ENCODE data around the gene LEMD1. TPM values are rescaled to one million over a fixed set of nuclear protein-coding genes. Genes with fewer than 3 reads are reported as not detected.

Gene LEMD1
- total RNA-seq, 2 experiments from 2014 or later = not detected

DNA sequence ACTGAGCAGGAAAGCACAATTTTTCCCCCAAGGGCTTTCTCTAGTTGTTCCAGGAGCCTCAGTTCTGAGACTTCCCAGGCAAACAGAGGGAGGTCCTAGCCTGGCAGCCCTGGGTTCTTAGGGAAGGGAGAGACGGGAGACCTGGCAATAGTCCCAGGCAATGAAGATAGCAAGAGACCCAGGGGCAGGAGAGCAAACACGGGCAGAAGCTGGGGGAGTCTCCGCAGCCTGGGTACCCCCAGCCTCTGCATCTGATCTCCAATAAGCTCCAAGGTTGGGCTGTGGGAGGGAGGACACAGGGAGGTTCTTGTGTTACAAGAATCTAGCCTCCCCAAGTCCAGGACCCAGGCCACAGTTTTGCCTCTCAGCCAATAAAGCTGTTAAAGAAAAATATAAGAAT lies 31.6 kb upstream of the LEMD1 start:
- ChIA-PET CTCF (interaction anchor here (1.2 kb wide), 1 partner anchor 32 kb away, joined by 3 read pairs; no protein-coding TSS in a partner anchor), POLR2A (no interaction called here)
- Mint-ChIP-seq H3K9me3 (no peaks in the 10 kb centered on the region), H3K4me3 (no peak overlapping the region), H3K27me3 (peaks cover 78% of the 10 kb centered on the region), H3K36me3 (ENCODE audit: low read depth) (no peaks in the 10 kb centered on the region), H3K27ac (no peak overlapping the region), H3K4me1 (ENCODE audit: low read depth) (peaks cover 14% of the 10 kb centered on the region)
- intact Hi-C loops (cut with DNase I, micrococcal nuclease) = no loop called here
- TF ChIP-seq, protein P1, sequence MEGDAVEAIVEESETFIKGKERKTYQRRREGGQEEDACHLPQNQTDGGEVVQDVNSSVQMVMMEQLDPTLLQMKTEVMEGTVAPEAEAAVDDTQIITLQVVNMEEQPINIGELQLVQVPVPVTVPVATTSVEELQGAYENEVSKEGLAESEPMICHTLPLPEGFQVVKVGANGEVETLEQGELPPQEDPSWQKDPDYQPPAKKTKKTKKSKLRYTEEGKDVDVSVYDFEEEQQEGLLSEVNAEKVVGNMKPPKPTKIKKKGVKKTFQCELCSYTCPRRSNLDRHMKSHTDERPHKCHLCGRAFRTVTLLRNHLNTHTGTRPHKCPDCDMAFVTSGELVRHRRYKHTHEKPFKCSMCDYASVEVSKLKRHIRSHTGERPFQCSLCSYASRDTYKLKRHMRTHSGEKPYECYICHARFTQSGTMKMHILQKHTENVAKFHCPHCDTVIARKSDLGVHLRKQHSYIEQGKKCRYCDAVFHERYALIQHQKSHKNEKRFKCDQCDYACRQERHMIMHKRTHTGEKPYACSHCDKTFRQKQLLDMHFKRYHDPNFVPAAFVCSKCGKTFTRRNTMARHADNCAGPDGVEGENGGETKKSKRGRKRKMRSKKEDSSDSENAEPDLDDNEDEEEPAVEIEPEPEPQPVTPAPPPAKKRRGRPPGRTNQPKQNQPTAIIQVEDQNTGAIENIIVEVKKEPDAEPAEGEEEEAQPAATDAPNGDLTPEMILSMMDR (IDR thresholded peaks at IDR 0.05) = no peak
- peaks cover 32% of the 10 kb centered on the region for H3K4me1 ChIP-seq (ENCODE audit: insufficient read depth, low read length)
- peaks cover 62 to 79% of the 10 kb centered on the region in 2 experiments for H3K27me3 ChIP-seq (ENCODE audit: control insufficient read depth in 1 of 2, insufficient read depth in 2 of 2, low read length in 2 of 2)
- ATAC-seq (ENCODE audit: poor library complexity) (no peak), DNase-seq (no peak)
- H3K36me3 ChIP-seq (ENCODE audit: insufficient read depth, low read length) = no peaks in the 10 kb centered on the region
- peaks cover 0 to 19% of the 10 kb centered on the region in 2 experiments for H3K9me3 ChIP-seq (ENCODE audit: control insufficient read depth in 1 of 2, insufficient read depth in 1 of 2, low read length in 2 of 2)
- H3K4me3 ChIP-seq (ENCODE audit: low read length) = no peak overlapping the region
- H3K27ac ChIP-seq (ENCODE audit: low read depth in 1 of 2, low read length in 2 of 2) = no peak overlapping the region

DNA sequence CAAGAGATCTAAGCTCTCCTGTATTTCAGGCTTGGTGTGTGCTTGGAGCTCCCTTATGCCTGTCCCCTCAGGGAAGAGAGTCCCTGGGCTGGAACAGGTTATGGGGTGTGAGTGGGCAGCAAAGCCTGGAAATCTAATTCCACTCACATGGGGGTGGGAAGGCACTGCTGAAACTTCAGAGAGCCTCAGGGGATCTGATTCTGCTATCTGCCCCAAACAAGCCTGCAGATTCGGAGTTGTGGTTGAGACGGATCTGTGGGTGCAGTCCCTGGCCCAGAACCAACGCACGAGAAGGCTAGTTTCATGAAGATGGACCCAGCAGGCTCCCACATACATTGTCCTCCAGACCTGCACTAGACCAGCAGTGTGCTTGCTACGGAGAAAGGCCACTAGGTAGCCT lies 31.1 kb upstream of the LEMD1 start:
- TF ChIP-seq, protein P1 (IDR thresholded peaks at IDR 0.05) = no peak
- ATAC-seq (ENCODE audit: poor library complexity) (no peak), DNase-seq (no peak)
- no peaks in the 10 kb centered on the region for H3K36me3 Mint-ChIP-seq (ENCODE audit: low read depth)
- CTCF ChIA-PET = interaction anchor here (1.2 kb wide), 1 partner anchor 33 kb away, joined by 3 read pairs; no protein-coding TSS in a partner anchor
- H3K27me3 Mint-ChIP-seq = peaks cover 73% of the 10 kb centered on the region
- H3K4me1 Mint-ChIP-seq (ENCODE audit: low read depth) = peaks cover 14% of the 10 kb centered on the region
- Histone ChIP-seq H3K27me3 (ENCODE audit: control insufficient read depth in 1 of 2, insufficient read depth in 2 of 2, low read length in 2 of 2) (peaks cover 57 to 74% of the 10 kb centered on the region in 2 experiments), H3K4me3 (ENCODE audit: low read length) (no peak overlapping the region), H3K4me1 (ENCODE audit: insufficient read depth, low read length) (peaks cover 32% of the 10 kb centered on the region), H3K36me3 (ENCODE audit: insufficient read depth, low read length) (no peaks in the 10 kb centered on the region), H3K9me3 (ENCODE audit: control insufficient read depth in 1 of 2, insufficient read depth in 1 of 2, low read length in 2 of 2) (peaks cover 0 to 19% of the 10 kb centered on the region in 2 experiments), H3K27ac (ENCODE audit: low read depth in 1 of 2, low read length in 2 of 2) (no peak overlapping the region)
- H3K4me3 Mint-ChIP-seq = no peak overlapping the region
- POLR2A ChIA-PET = interaction anchor here (0.6 kb wide), 1 partner anchor 140 kb away, joined by 3 read pairs; no protein-coding TSS in a partner anchor
- intact Hi-C loops (cut with DNase I, micrococcal nuclease) = no loop called here
- no peak overlapping the region for H3K27ac Mint-ChIP-seq
- no peaks in the 10 kb centered on the region for H3K9me3 Mint-ChIP-seq

DNA sequence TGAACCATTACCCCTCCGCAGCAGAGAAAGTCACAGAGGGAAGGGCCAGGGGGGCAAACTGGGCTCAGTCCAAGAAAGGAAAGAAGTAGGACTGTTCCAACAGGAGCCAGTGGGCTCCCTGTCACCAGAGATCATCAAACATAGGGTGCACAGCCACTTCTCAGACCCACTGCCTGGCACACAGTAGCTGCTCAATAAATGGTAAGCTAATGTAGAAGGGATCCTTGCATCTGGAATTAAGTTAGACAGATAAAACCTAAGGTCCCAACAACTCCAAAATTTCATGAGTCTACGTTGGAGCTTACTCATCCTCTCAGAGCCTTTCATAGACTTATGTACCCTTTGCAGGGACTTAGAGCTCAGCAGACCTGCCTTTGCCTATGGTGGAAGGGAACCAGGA lies 30.5 kb upstream of the LEMD1 start:
- Histone ChIP-seq H3K27me3 (ENCODE audit: control insufficient read depth in 1 of 2, insufficient read depth in 2 of 2, low read length in 2 of 2) (peaks cover 53 to 68% of the 10 kb centered on the region in 2 experiments), H3K36me3 (ENCODE audit: insufficient read depth, low read length) (no peaks in the 10 kb centered on the region), H3K9me3 (ENCODE audit: control insufficient read depth in 1 of 2, insufficient read depth in 1 of 2, low read length in 2 of 2) (peaks cover 0 to 19% of the 10 kb centered on the region in 2 experiments), H3K4me3 (ENCODE audit: low read length) (no peak overlapping the region), H3K27ac (ENCODE audit: low read depth in 1 of 2, low read length in 2 of 2) (no peak overlapping the region), H3K4me1 (ENCODE audit: insufficient read depth, low read length) (peaks cover 32% of the 10 kb centered on the region)
- no peak overlapping the region for H3K27ac Mint-ChIP-seq
- CTCF ChIA-PET = no interaction called here
- intact Hi-C loops (cut with DNase I, micrococcal nuclease) = no loop called here
- no peaks in the 10 kb centered on the region for H3K9me3 Mint-ChIP-seq
- H3K36me3 Mint-ChIP-seq (ENCODE audit: low read depth) = no peaks in the 10 kb centered on the region
- DNase-seq (no peak), ATAC-seq (ENCODE audit: poor library complexity) (no peak)
- H3K27me3 Mint-ChIP-seq = peaks cover 68% of the 10 kb centered on the region
- peaks cover 9% of the 10 kb centered on the region for H3K4me1 Mint-ChIP-seq (ENCODE audit: low read depth)
- POLR2A ChIA-PET = interaction anchor here (0.6 kb wide), 1 partner anchor 141 kb away, joined by 3 read pairs; no protein-coding TSS in a partner anchor
- TF ChIP-seq, protein P1 (IDR thresholded peaks at IDR 0.05) = no peak
- no peak overlapping the region for H3K4me3 Mint-ChIP-seq

All from CD4-positive, alpha-beta T cell (primary cell).